ENCODE results near the gene EFR3B.

Gene EFR3B

DNA sequence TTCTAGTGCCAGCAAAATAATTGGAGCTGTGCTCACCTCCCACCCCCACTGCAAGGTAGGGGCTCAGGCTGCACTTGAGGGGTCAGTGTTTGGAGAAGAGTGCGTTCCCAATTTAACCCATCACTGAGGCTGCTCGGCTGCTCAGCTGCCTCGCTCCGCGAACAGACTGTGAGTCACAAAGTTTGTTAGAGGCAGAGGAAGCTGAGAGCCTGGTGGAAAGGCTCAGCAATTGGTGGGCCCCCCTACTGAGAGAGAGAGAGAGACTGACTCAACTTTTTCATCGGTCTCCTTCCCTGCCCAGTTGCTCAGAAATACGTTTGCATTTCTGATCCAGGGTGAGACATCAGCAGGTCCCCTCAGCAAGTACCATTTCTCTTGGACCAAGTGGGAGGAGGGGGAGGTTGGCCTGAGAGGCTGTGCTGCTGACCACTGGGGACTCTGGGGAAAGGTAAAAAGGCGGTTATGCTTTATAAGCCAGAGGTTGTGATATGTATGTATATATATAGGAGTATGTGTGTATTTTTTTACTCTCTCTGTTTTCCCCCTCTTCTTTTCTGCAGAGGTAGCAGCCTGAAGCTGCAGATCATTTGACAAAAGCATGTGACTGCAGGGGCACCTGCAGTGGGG lies 1.5 kb downstream of the EFR3B start (continued):
- TF ChIP-seq, protein P1, sequence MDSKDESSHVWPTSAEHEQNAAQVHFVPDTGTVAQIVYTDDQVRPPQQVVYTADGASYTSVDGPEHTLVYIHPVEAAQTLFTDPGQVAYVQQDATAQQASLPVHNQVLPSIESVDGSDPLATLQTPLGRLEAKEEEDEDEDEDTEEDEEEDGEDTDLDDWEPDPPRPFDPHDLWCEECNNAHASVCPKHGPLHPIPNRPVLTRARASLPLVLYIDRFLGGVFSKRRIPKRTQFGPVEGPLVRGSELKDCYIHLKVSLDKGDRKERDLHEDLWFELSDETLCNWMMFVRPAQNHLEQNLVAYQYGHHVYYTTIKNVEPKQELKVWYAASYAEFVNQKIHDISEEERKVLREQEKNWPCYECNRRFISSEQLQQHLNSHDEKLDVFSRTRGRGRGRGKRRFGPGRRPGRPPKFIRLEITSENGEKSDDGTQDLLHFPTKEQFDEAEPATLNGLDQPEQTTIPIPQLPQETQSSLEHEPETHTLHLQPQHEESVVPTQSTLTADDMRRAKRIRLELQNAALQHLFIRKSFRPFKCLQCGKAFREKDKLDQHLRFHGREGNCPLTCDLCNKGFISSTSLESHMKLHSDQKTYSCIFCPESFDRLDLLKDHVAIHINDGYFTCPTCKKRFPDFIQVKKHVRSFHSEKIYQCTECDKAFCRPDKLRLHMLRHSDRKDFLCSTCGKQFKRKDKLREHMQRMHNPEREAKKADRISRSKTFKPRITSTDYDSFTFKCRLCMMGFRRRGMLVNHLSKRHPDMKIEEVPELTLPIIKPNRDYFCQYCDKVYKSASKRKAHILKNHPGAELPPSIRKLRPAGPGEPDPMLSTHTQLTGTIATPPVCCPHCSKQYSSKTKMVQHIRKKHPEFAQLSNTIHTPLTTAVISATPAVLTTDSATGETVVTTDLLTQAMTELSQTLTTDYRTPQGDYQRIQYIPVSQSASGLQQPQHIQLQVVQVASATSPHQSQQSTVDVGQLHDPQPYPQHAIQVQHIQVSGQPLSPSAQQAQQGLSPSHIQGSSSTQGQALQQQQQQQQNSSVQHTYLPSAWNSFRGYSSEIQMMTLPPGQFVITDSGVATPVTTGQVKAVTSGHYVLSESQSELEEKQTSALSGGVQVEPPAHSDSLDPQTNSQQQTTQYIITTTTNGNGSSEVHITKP (tag by site-specific recombination; IDR thresholded peaks at IDR 0.05) = peak; percentile 98
- TF ChIP-seq, protein P2, sequence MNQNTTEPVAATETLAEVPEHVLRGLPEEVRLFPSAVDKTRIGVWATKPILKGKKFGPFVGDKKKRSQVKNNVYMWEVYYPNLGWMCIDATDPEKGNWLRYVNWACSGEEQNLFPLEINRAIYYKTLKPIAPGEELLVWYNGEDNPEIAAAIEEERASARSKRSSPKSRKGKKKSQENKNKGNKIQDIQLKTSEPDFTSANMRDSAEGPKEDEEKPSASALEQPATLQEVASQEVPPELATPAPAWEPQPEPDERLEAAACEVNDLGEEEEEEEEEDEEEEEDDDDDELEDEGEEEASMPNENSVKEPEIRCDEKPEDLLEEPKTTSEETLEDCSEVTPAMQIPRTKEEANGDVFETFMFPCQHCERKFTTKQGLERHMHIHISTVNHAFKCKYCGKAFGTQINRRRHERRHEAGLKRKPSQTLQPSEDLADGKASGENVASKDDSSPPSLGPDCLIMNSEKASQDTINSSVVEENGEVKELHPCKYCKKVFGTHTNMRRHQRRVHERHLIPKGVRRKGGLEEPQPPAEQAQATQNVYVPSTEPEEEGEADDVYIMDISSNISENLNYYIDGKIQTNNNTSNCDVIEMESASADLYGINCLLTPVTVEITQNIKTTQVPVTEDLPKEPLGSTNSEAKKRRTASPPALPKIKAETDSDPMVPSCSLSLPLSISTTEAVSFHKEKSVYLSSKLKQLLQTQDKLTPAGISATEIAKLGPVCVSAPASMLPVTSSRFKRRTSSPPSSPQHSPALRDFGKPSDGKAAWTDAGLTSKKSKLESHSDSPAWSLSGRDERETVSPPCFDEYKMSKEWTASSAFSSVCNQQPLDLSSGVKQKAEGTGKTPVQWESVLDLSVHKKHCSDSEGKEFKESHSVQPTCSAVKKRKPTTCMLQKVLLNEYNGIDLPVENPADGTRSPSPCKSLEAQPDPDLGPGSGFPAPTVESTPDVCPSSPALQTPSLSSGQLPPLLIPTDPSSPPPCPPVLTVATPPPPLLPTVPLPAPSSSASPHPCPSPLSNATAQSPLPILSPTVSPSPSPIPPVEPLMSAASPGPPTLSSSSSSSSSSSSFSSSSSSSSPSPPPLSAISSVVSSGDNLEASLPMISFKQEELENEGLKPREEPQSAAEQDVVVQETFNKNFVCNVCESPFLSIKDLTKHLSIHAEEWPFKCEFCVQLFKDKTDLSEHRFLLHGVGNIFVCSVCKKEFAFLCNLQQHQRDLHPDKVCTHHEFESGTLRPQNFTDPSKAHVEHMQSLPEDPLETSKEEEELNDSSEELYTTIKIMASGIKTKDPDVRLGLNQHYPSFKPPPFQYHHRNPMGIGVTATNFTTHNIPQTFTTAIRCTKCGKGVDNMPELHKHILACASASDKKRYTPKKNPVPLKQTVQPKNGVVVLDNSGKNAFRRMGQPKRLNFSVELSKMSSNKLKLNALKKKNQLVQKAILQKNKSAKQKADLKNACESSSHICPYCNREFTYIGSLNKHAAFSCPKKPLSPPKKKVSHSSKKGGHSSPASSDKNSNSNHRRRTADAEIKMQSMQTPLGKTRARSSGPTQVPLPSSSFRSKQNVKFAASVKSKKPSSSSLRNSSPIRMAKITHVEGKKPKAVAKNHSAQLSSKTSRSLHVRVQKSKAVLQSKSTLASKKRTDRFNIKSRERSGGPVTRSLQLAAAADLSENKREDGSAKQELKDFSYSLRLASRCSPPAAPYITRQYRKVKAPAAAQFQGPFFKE (tag by site-specific recombination; IDR thresholded peaks at IDR 0.05; ENCODE audit: borderline replicate concordance) = no peak
- TF ChIP-seq HOXA7 (CRISPR knock-in tag; IDR thresholded peaks at IDR 0.05; ENCODE audit: borderline replicate concordance) = no peak
- TF ChIP-seq, protein P3, sequence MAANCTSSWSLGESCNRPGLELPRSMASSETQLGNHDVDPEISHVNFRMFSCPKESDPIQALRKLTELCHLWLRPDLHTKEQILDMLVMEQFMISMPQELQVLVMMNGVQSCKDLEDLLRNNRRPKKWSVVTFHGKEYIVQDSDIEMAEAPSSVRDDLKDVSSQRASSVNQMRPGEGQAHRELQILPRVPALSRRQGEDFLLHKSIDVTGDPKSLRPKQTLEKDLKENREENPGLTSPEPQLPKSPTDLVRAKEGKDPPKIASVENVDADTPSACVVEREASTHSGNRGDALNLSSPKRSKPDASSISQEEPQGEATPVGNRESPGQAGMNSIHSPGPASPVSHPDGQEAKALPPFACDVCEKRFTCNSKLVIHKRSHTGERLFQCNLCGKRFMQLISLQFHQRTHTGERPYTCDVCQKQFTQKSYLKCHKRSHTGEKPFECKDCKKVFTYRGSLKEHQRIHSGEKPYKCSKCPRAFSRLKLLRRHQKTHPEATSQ (tag by site-specific recombination; IDR thresholded peaks at IDR 0.05) = no peak
- no peak for TF ChIP-seq ZNF626 (tag by site-specific recombination; IDR thresholded peaks at IDR 0.05)
- no peak for TF ChIP-seq ZNF202 (tag by site-specific recombination; IDR thresholded peaks at IDR 0.05; ENCODE audit: borderline replicate concordance)
- TF ChIP-seq ZNF184 (tag by site-specific recombination; IDR thresholded peaks at IDR 0.05) = no peak
- TF ChIP-seq, protein P4, sequence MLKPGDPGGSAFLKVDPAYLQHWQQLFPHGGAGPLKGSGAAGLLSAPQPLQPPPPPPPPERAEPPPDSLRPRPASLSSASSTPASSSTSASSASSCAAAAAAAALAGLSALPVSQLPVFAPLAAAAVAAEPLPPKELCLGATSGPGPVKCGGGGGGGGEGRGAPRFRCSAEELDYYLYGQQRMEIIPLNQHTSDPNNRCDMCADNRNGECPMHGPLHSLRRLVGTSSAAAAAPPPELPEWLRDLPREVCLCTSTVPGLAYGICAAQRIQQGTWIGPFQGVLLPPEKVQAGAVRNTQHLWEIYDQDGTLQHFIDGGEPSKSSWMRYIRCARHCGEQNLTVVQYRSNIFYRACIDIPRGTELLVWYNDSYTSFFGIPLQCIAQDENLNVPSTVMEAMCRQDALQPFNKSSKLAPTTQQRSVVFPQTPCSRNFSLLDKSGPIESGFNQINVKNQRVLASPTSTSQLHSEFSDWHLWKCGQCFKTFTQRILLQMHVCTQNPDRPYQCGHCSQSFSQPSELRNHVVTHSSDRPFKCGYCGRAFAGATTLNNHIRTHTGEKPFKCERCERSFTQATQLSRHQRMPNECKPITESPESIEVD (tag by site-specific recombination; IDR thresholded peaks at IDR 0.05) = no peak
- TF ChIP-seq ZNF302 (tag by site-specific recombination; IDR thresholded peaks at IDR 0.05; ENCODE audit: low read depth) = no peak
- TF ChIP-seq ZNF600 (tag by site-specific recombination; IDR thresholded peaks at IDR 0.05) = 0 out of 2 replicates have a peak, but pooled peaks have one; percentile 47
- TF ChIP-seq, protein P5, sequence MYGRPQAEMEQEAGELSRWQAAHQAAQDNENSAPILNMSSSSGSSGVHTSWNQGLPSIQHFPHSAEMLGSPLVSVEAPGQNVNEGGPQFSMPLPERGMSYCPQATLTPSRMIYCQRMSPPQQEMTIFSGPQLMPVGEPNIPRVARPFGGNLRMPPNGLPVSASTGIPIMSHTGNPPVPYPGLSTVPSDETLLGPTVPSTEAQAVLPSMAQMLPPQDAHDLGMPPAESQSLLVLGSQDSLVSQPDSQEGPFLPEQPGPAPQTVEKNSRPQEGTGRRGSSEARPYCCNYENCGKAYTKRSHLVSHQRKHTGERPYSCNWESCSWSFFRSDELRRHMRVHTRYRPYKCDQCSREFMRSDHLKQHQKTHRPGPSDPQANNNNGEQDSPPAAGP (tag by site-specific recombination; IDR thresholded peaks at IDR 0.05) = no peak
- TF ChIP-seq, protein P6, sequence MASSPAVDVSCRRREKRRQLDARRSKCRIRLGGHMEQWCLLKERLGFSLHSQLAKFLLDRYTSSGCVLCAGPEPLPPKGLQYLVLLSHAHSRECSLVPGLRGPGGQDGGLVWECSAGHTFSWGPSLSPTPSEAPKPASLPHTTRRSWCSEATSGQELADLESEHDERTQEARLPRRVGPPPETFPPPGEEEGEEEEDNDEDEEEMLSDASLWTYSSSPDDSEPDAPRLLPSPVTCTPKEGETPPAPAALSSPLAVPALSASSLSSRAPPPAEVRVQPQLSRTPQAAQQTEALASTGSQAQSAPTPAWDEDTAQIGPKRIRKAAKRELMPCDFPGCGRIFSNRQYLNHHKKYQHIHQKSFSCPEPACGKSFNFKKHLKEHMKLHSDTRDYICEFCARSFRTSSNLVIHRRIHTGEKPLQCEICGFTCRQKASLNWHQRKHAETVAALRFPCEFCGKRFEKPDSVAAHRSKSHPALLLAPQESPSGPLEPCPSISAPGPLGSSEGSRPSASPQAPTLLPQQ (tag by site-specific recombination; IDR thresholded peaks at IDR 0.05) = peak; percentile 99
- peak; percentile 80 for TF ChIP-seq ZBTB17 (tag by site-specific recombination; IDR thresholded peaks at IDR 0.05)
- TF ChIP-seq TRIM28 (IDR thresholded peaks at IDR 0.05; ENCODE audit: borderline replicate concordance, low read length) = peak; percentile 84; the same call in 1 of the 2 replicates
- peak; percentile 57 for TF ChIP-seq GLIS2 (tag by site-specific recombination; IDR thresholded peaks at IDR 0.05)
- TF ChIP-seq ZBTB8A (tag by site-specific recombination; IDR thresholded peaks at IDR 0.05) = no peak
